Activated CD4-positive, CD25-positive, alpha-beta regulatory T cell treated with anti-CD3 and anti-CD28 coated beads, Interleukin-2, amount 50 U/mL, for 16 hours (primary cell): Measurements from ENCODE around the gene SMCHD1.
"Not testable (repeated sequence)": the region's sequence is repeated elsewhere in the genome, so short reads cannot be mapped to it uniquely, and the experiment has no call there.

Source experiments
- DNase-seq: peaks from one replicate; pipeline ENCODE4 v3.0.0-alpha.2; 2020; ENCODE audit warnings: low read depth, low spot score

The SMCHD1 gene

GRCh38 chr18:2814928-2815327 lies 159.4 kb downstream of the SMCHD1 start:
- no peak for DNase-seq

GRCh38 chr18:2818281-2818680 lies 162.8 kb downstream of the SMCHD1 start:
- DNase-seq, result no peak

GRCh38 chr18:2821695-2822094 lies 166.2 kb downstream of the SMCHD1 start:
- DNase-seq, result no peak

DNA sequence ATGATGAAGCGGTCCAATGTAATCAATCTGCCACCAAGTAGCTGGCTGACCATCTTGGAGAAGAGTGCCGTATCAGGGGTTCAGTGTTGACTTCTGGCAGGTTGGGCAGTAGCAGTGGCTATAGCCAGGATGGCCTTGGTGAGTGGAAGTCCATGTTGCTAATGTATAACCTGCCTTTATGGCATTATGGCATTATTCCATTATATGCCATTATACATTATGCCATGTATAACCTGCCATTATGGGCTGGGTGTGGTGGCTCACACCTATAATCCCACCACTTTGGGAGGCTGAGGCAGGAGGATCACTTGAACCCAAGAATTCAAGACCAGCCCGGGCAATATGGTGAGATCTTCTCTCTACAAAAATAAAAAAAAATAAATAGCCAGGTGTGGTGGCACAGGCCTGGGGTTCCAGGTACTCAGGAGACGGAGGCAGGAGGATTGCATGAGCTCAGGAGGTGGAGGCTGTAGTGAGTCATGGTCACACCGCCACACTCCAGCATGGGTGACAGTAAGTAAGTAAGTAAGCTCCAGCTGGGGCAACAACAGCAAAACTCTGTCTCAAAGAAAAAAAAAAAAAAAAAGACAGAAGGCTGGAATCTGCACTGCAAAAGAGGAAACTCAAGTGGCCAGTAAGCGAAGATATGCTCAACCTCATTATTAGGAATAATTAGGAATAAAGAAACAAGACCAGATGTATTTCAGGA lies 166.8 kb downstream of the SMCHD1 start:
- no peak for DNase-seq

DNA sequence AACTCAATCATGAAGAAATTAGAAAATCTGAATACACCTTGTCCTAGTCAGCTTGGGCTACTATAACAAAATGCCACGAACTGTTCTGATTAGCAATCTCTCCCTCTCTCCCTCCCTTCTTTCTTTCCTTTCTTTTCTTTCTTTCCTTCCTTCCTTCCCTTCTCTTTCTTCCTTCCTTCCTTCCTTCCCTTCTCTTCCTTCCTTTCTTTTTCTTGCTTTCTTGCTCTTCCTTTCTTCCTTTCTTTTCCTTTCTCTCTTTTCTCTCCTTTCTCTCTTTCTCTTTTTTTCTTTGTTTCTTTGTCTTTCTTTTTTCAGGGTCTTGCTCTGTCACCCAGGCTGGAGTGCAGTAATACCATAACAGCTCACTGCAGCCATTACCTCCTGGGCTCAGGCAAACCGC lies 167.7 kb downstream of the SMCHD1 start:
- DNase-seq, result no peak

- DNase-seq, result no peak
Measured at GRCh38 chr18:2823966-2824365, 168.4 kb downstream of the SMCHD1 start.

- no peak for DNase-seq
Measured at GRCh38 chr18:2824865-2825264, 169.3 kb downstream of the SMCHD1 start.

DNA sequence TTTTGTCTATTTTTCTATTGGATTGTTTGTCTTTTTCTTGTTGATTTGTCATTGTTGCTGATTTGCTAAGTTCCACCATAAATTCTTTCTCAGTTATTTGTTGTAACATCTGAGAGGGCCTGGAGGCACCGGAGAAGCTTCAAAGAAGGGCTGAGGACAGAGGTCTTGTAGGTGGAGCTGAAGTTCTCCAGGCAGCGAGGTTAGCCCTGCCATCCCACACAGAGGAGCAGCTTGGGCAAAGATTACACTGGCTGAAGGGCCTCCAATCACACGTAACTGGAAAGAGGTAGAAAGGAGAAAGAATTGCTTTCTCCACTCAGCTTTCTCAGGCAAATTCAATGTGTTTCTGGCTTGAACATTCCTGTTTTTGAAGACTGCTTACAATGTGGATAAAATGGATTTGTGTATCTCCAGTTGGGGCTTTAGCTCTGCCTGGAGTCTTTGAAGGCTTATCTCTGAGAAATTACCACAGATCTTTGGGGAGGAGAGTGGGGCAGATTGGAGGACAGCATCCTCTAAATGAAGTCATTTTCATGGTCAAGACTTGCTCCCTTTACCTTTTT lies 170.2 kb downstream of the SMCHD1 start:
- no peak for DNase-seq

GRCh38 chr18:2826581-2826980 lies 171.1 kb downstream of the SMCHD1 start:
- no peak for DNase-seq

DNA sequence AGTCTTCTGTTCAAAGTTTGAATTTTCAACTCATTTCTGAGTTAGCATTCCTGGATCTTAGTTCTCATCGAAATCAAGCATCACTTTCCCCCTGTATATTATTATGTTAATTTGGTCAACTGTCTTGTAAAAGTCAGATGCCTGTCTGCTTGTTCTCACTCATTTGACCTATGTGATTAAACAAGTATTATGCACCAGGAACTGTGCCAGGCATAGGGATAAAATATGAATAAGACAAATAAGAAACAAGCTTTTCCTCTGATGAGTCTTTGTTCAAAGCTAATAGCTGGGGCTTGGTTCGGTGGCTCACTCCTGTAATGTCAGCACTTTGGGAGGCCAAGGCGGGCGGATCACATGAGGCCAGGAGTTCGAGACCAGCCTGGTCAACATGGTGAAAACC lies 171.5 kb downstream of the SMCHD1 start:
- no peak for DNase-seq

GRCh38 chr18:2836118-2836517 lies 180.6 kb downstream of the SMCHD1 start:
- DNase-seq, result not testable (repeated sequence)

- not testable (repeated sequence) for DNase-seq
Measured at GRCh38 chr18:2837290-2837689, 181.8 kb downstream of the SMCHD1 start.

DNA sequence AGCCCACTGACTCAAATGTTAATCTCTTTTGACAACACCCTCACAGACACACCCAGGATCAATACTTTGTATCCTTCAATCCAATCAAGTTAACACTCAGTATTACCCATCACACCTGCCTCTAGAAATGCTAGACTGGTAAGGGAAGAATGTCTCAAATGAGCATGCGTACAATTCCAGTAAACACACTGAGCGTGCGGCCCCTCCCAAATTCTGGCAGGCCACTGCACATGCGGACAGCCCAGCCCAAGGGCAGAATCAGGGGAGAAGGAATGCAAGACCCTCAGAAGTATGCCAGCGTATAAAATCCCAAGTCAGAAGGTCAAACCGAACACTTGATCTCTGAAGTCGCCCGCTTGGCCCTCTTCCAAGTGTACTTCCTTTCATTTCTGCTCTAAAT lies 183.7 kb downstream of the SMCHD1 start:
- no peak for DNase-seq

DNA sequence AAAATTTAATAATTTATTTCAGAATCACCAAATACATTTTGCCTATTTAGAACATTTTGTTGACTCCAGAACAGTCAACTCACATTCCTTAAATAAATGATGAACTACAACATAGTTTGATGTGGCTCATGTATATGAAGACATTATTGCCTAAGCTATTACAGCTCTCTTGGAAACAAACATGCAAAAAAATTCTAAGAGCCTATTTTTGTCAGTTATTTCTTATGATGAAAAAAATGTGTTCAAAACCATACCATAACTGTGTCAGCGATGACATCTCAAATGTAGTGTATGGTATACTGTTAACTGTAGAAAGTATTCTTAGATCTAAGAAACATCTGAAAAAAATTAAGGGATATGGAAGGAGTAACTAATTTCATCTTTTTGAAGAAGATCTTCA lies 185.0 kb downstream of the SMCHD1 start:
- no peak for DNase-seq

GRCh38 chr18:2843146-2843545 lies 187.6 kb downstream of the SMCHD1 start:
- no peak for DNase-seq

DNA sequence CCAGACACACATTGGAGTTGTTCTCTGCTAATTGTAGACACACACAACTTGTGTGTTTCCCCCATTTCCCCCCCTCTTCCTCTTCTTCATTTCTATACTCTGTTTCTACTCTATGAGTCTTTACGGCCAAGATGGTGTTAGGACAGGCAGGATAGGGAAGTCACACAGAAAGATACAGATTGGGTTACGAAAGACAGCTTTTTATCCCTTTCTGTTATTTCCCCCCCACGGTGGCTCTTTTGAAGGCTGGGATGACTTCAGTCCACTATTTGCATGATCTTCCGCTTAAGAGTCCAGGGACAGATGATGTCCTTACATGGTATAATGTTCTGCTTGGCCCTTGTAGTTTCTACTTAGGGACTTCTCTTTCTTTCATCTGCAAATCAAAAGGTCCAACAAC lies 189.6 kb downstream of the SMCHD1 start:
- DNase-seq, result no peak

DNA sequence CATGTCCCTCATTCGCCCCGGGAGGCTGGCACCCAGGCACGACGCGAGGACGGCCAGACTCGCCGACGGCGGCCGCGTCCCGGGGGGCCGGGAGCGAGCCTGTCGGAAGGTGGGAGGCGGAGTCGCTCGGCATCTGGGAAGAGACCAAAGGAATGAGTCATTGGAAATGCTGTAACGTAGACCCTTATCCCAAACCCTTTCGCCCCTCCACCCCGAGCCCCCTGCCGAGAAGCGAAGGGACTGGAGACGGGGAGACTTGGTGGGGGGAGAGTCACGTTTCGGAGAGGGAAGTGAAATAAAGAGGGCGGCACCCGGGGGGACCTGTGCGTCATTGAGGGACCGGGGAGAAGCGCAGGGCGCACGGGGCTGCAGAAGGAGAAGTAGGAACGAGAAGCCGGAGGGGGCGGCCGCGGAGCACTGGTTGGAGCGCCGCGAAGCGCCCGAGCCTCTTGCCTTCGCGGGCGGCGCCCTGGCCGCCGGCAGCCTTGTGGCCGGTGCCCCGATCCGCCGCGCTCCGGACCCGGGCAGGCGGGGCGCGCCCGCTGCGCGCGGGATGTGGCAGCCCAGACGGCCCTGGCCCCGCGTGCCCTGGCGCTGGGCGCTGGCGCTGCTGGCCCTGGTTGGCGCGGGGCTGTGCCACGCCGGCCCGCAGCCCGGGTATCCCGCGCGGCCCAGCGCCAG lies 191.2 kb downstream of the SMCHD1 start, which contains the start of gene EMILIN2:
Gene EMILIN2 (plus strand): TSS at position 371 of the 681 bp plus-strand sequence. CDS start 183 bp downstream, at position 554.
- no peak for DNase-seq

- DNase-seq, result no peak
Measured at GRCh38 chr18:2847317-2848246, 192.1 kb downstream of the SMCHD1 start.

- DNase-seq, result no peak
Measured at GRCh38 chr18:2848247-2849246, 193.0 kb downstream of the SMCHD1 start.

- no peak for DNase-seq
Measured at GRCh38 chr18:2850816-2851215, 195.3 kb downstream of the SMCHD1 start.

DNA sequence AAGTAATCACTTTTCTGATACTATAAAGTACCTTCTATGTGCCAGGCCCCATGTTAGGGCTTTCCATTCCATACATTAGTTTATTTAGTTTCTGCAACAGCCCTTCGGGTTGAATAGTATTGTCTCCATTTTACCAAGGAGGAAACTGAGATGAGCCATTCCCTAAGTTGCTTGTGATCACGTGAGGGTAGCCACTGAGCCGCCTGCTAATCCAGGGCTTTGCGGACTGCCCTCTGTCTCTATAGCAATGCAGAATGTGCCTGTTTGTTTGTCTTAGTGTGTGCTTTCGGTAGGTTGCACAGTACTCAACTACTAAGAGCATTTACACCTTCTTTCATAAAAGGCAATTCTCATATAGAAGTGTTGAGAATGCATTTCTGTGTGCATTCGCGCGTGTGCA lies 196.2 kb downstream of the SMCHD1 start:
- DNase-seq, result no peak
